Measurements from ENCODE around the gene ARSB. TPM values are rescaled to one million over a fixed set of nuclear protein-coding genes. Genes with fewer than 3 reads are reported as not detected.

The ARSB gene
- total and polyA plus RNA-seq, 9 of the 15 experiments (the other 6 are each of a cell fraction or from before 2014, with no cell fraction given): 0.52 to 4.6 (median 2.4) TPM

GRCh38 chr5:78985116-78985724 lies at the start of gene ARSB (continued):
- TF ChIP-seq ZBTB34 (CRISPR knock-in tag; IDR thresholded peaks at IDR 0.05): no peak
- TF ChIP-seq, protein P1, sequence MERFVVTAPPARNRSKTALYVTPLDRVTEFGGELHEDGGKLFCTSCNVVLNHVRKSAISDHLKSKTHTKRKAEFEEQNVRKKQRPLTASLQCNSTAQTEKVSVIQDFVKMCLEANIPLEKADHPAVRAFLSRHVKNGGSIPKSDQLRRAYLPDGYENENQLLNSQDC (CRISPR knock-in tag; IDR thresholded peaks at IDR 0.05): no peak
- TF ChIP-seq ZZZ3 (IDR thresholded peaks at IDR 0.05): no peak
- no peak for TF ChIP-seq SIRT6 (IDR thresholded peaks at IDR 0.05; ENCODE audit: low read depth, low read length)
- TF ChIP-seq PHF21A (IDR thresholded peaks at IDR 0.05; ENCODE audit: borderline replicate concordance, low read depth): no peak
- TF ChIP-seq DIDO1 (tag; IDR thresholded peaks at IDR 0.05; ENCODE audit: low read depth): no peak
- TF ChIP-seq SREBF1 (IDR thresholded peaks at IDR 0.05; ENCODE audit: borderline replicate concordance, low read depth, low read length): no peak
- TF ChIP-seq ATF6 (CRISPR knock-in tag; IDR thresholded peaks at IDR 0.05): no peak
- no peak for TF ChIP-seq CHD1 (IDR thresholded peaks at IDR 0.05; ENCODE audit: low read length)
- no peak for TF ChIP-seq NELFE (IDR thresholded peaks at IDR 0.05; ENCODE audit: insufficient read depth, insufficient read length)
- TF ChIP-seq NR2C2 (CRISPR knock-in tag; IDR thresholded peaks at IDR 0.05): no peak
- TF ChIP-seq NR2C2 (tag; IDR thresholded peaks at IDR 0.05): peak; percentile 39; the same call in 1 of the 2 replicates
- no peak for TF ChIP-seq ZNF253 (CRISPR knock-in tag; conservative IDR thresholded peaks at IDR 0.05)
- TF ChIP-seq ZNF740 (CRISPR knock-in tag; IDR thresholded peaks at IDR 0.05): no peak
- no peak for TF ChIP-seq ZNF740 (tag; IDR thresholded peaks at IDR 0.05)
- no peak for TF ChIP-seq FOXP4 (CRISPR knock-in tag; IDR thresholded peaks at IDR 0.05; ENCODE audit: borderline replicate concordance)
- TF ChIP-seq, protein P2, sequence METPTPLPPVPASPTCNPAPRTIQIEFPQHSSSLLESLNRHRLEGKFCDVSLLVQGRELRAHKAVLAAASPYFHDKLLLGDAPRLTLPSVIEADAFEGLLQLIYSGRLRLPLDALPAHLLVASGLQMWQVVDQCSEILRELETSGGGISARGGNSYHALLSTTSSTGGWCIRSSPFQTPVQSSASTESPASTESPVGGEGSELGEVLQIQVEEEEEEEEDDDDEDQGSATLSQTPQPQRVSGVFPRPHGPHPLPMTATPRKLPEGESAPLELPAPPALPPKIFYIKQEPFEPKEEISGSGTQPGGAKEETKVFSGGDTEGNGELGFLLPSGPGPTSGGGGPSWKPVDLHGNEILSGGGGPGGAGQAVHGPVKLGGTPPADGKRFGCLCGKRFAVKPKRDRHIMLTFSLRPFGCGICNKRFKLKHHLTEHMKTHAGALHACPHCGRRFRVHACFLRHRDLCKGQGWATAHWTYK (CRISPR knock-in tag; IDR thresholded peaks at IDR 0.05): no peak
- TF ChIP-seq, protein P3, sequence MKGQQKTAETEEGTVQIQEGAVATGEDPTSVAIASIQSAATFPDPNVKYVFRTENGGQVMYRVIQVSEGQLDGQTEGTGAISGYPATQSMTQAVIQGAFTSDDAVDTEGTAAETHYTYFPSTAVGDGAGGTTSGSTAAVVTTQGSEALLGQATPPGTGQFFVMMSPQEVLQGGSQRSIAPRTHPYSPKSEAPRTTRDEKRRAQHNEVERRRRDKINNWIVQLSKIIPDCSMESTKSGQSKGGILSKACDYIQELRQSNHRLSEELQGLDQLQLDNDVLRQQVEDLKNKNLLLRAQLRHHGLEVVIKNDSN (CRISPR knock-in tag; IDR thresholded peaks at IDR 0.05): no peak
- TF ChIP-seq ZNF354B (CRISPR knock-in tag; IDR thresholded peaks at IDR 0.05): no peak

All from K562 (cell line).